IMR-90 (cell line): ENCODE results near the gene MON1A. TPM values are rescaled to one million over a fixed set of nuclear protein-coding genes. Genes with fewer than 3 reads are reported as not detected.
A peak's percentile ranks its signal among the peaks of the same experiment; 100 is the strongest.

ENCODE experiments used
- ATAC-seq: fragments of 200-7000 bp; cut with Tn5 transposase; 2 replicates; pipeline ENCODE4 v1.9.1; 2020; ENCODE audit warnings: low read depth, mild to moderate bottlenecking, moderate library complexity
- BruUV-seq: library from RNA; stranded (reverse); fragments of 400-500 nt; replicated peaks from 2 replicates; lab custom pipeline; 2021; lab: Mats Ljungman, UMichigan
- CTCF ChIA-PET: fragments of 300-600 bp; formaldehyde crosslinking; extraction: SDS; loops from one replicate; lab custom pipeline; 2021; ENCODE audit warnings: antibody characterized with exemption; lab: Yijun Ruan, JAX
- POLR2A ChIA-PET: fragments of 300-600 bp; sonication (Branson Sonifier 250); formaldehyde crosslinking; loops from one replicate; lab custom pipeline; 2022; ENCODE audit warnings: antibody characterized with exemption; ENCODE audit not compliant: unreplicated experiment; lab: Charles Lee
- DNase-seq: peaks from one replicate; pipeline ENCODE4 v3.0.0; 2013
- H2AFZ ChIP-seq: replicated peaks from 2 replicates; pipeline ENCODE3; 2013; ENCODE audit warnings: low read length, mild to moderate bottlenecking; ENCODE audit not compliant: poor library complexity
- H2AK5ac ChIP-seq: 2 replicates; pipeline ENCODE4 v1.6.1; 2013; ENCODE audit warnings: low read depth, low read length, inconsistent platforms
- H2AK9ac ChIP-seq: replicated peaks from 2 replicates; pipeline ENCODE3; 2013; ENCODE audit warnings: mild to moderate bottlenecking, low read depth, low read length, moderate library complexity; ENCODE audit not compliant: poor library complexity
- H2BK120ac ChIP-seq: 2 replicates; pipeline ENCODE4 v1.6.1; 2013; ENCODE audit warnings: low read depth, low read length, inconsistent platforms
- H2BK15ac ChIP-seq: 3 replicates; pipeline ENCODE4 v1.6.1; 2013; ENCODE audit warnings: low read depth, low read length, inconsistent platforms
- H2BK20ac ChIP-seq: 2 replicates; pipeline ENCODE4 v1.6.1; 2013; ENCODE audit warnings: low read depth, mild to moderate bottlenecking, inconsistent platforms, low read length, moderate library complexity
- H2BK5ac ChIP-seq: 2 replicates; pipeline ENCODE4 v1.6.1; 2013; ENCODE audit warnings: mild to moderate bottlenecking, low read depth, low read length, inconsistent platforms; ENCODE audit not compliant: poor library complexity, severe bottlenecking
- H3K14ac ChIP-seq: replicated peaks from 2 replicates; pipeline ENCODE4 v1.6.1; 2013; ENCODE audit warnings: low read depth, low read length, inconsistent platforms
- H3K18ac ChIP-seq: 2 replicates; pipeline ENCODE4 v1.6.1; 2013; ENCODE audit warnings: low read depth, low read length, control low read depth
- H3K23ac ChIP-seq: 2 replicates; pipeline ENCODE4 v1.6.1; 2013; ENCODE audit warnings: low read depth, low read length, inconsistent platforms
- H3K27ac ChIP-seq: 2 replicates; pipeline ENCODE4 v1.5.1; 2013; ENCODE audit warnings: mild to moderate bottlenecking, control low read depth, low read length; ENCODE audit not compliant: insufficient read depth
- H3K27me3 ChIP-seq: 2 replicates; pipeline ENCODE4 v1.6.1; 2013; ENCODE audit warnings: low read length; ENCODE audit not compliant: control insufficient read depth, insufficient read depth
- H3K36me3 ChIP-seq: 2 replicates; pipeline ENCODE4 v1.6.1; 2013; ENCODE audit warnings: low read length, mixed read lengths; ENCODE audit not compliant: control insufficient read depth, insufficient read depth
- H3K4ac ChIP-seq: 2 replicates; pipeline ENCODE4 v1.6.1; 2013; ENCODE audit warnings: low read depth, low read length, inconsistent platforms
- H3K4me1 ChIP-seq: 2 replicates; pipeline ENCODE4 v1.6.1; 2013; ENCODE audit warnings: low read length, mixed read lengths; ENCODE audit not compliant: control insufficient read depth, insufficient read depth
- H3K4me2 ChIP-seq: 2 replicates; pipeline ENCODE4 v1.6.1; 2013; ENCODE audit warnings: low read depth, mild to moderate bottlenecking, control low read depth, low read length, moderate library complexity
- H3K4me3 ChIP-seq: 2 replicates; pipeline ENCODE4 v1.5.1; 2013; ENCODE audit warnings: low read depth, mild to moderate bottlenecking, control low read depth, low read length, moderate library complexity; ENCODE audit not compliant: insufficient read depth
- H3K56ac ChIP-seq: 2 replicates; pipeline ENCODE4 v1.6.1; 2013; ENCODE audit warnings: low read length, inconsistent platforms; ENCODE audit not compliant: insufficient read depth; ENCODE audit errors: extremely low read depth
- H3K79me1 ChIP-seq, 2 experiments: 2 replicates each; pipeline ENCODE4 v1.6.1; 2013; ENCODE audit warnings: low read length in 2 of 2, inconsistent platforms in 1 of 2, low read depth in 1 of 2
- H3K9ac ChIP-seq: 2 replicates; pipeline ENCODE4 v1.6.1; 2013; ENCODE audit warnings: low read depth, low read length, control low read depth
- H3K9me1 ChIP-seq: 2 replicates; pipeline ENCODE4 v1.6.1; 2013; ENCODE audit warnings: low read length, inconsistent platforms; ENCODE audit not compliant: insufficient read depth
- H3K9me3 ChIP-seq: 2 replicates; pipeline ENCODE4 v1.6.1; 2013; ENCODE audit warnings: low read length; ENCODE audit not compliant: control insufficient read depth, insufficient read depth
- H4K20me1 ChIP-seq: 2 replicates; pipeline ENCODE4 v1.6.1; 2013; ENCODE audit warnings: low read length, inconsistent platforms; ENCODE audit not compliant: insufficient read depth
- H4K5ac ChIP-seq: 2 replicates; pipeline ENCODE4 v1.6.1; 2013; ENCODE audit warnings: mild to moderate bottlenecking, low read depth, low read length, control low read depth
- H4K8ac ChIP-seq, 2 experiments: 2 replicates each; pipeline ENCODE4 v1.6.1; 2013; ENCODE audit warnings: low read depth in 2 of 2, low read length in 2 of 2, control low read depth in 1 of 2, inconsistent platforms in 1 of 2
- H4K91ac ChIP-seq: 2 replicates; pipeline ENCODE4 v1.6.1; 2013; ENCODE audit warnings: low read depth, low read length, inconsistent platforms; ENCODE audit not compliant: insufficient read depth
- BHLHE40 ChIP-seq: fragments of 150-350 bp; IDR thresholded peaks from 2 replicates; pipeline ENCODE4 v1.6.1; 2016; ENCODE audit warnings: mild to moderate bottlenecking, low read depth, low read length
- CHD1 ChIP-seq: IDR thresholded peaks from 2 replicates; pipeline ENCODE4 v1.6.1; 2012; ENCODE audit warnings: low read depth, low read length, improper control_type of control experiment
- FOS ChIP-seq: fragments of 150-350 bp; IDR thresholded peaks from 2 replicates; pipeline ENCODE4 v1.6.1; 2016; ENCODE audit warnings: low read depth, low read length
- MAFK ChIP-seq: IDR thresholded peaks from 2 replicates; pipeline ENCODE4 v1.6.1; 2012; ENCODE audit warnings: low read depth, low read length, improper control_type of control experiment
- MAZ ChIP-seq: IDR thresholded peaks from 2 replicates; pipeline ENCODE4 v1.6.1; 2012; ENCODE audit warnings: low read depth, mild to moderate bottlenecking, low read length, improper control_type of control experiment, moderate library complexity, borderline replicate concordance
- MXI1 ChIP-seq: IDR thresholded peaks from 2 replicates; pipeline ENCODE4 v1.6.1; 2012; ENCODE audit warnings: low read depth, mild to moderate bottlenecking, low read length, moderate library complexity, borderline replicate concordance
- NFE2L2 ChIP-seq: fragments of 150-350 bp; IDR thresholded peaks from 2 replicates; pipeline ENCODE4 v1.6.1; 2016; ENCODE audit warnings: low read depth, mild to moderate bottlenecking, low read length
- POLR2A ChIP-seq: IDR thresholded peaks from 2 replicates; pipeline ENCODE4 v1.6.1; 2012; ENCODE audit warnings: mild to moderate bottlenecking, low read depth, low read length
- RAD21 ChIP-seq: IDR thresholded peaks from 2 replicates; pipeline ENCODE4 v1.6.1; 2012; ENCODE audit warnings: low read length, improper control_type of control experiment
- RCOR1 ChIP-seq: IDR thresholded peaks from 2 replicates; pipeline ENCODE4 v1.6.1; 2012; ENCODE audit warnings: mild to moderate bottlenecking, low read length, improper control_type of control experiment; ENCODE audit not compliant: insufficient replicate concordance
- RFX5 ChIP-seq: IDR thresholded peaks from 2 replicates; pipeline ENCODE4 v1.8.0; 2012; ENCODE audit warnings: low read depth, mild to moderate bottlenecking, low read length, moderate library complexity
- WGBS, 2 experiments: methylation state at CpG; one replicate each; pipeline versions ENCODE4 v1.1.5 to v1.1.7; 2013; ENCODE audit warnings: missing lambda C conversion rate in 2 of 2; ENCODE audit not compliant: insufficient read length in 1 of 2; ENCODE audit errors: extremely low coverage in 2 of 2; 5-methylcytosine and 5-hydroxymethylcytosine counted together
- dilution Hi-C: fragments of 300-500 bp; cut with HindIII; formaldehyde crosslinking; loops from one replicate; pipeline ENCODE4 v1.14.3; 2018; ENCODE audit warnings: low sequenced_read_pairs; ENCODE audit not compliant: unreplicated experiment
- in situ Hi-C: fragments of 300-500 bp; cut with MboI; formaldehyde crosslinking; loops from 3 replicates; pipeline ENCODE4 v1.14.3; 2019; ENCODE audit warnings: low sequenced_read_pairs, inconsistent platforms, mixed read lengths
- intact Hi-C: fragments of 100-400 bp; cut with micrococcal nuclease; formaldehyde crosslinking; loops from 2 replicates; pipeline ENCODE4 v1.10.0; 2022
- polyA plus RNA-seq, 3 experiments: library from polyadenylated mRNA; depleted of rRNA; stranded (reverse); fragments of >200 nt; gene quantifications; 2 replicates each; pipeline ENCODE4 v1.2.3, GENCODE V29; 2012; ENCODE audit warnings: low replicate concordance in 1 of 3
- total RNA-seq: library from RNA; depleted of rRNA; stranded (reverse); fragments of >200 nt; gene quantifications from 2 replicates; pipeline ENCODE4 v1.2.3, GENCODE V29; 2012

Gene MON1A
- total and polyA plus RNA-seq, 2 of the 4 experiments (the other 2 are of a cell fraction): 8.2 to 13.5 TPM

- no peak overlapping the region for H3K9ac ChIP-seq
- H3K27me3 ChIP-seq: peaks cover 77% of the 10 kb centered on the region
- no peak overlapping the region for H3K4me2 ChIP-seq
- TF ChIP-seq RFX5 (no peak), NFE2L2 (no peak), BHLHE40 (no peak), MAFK (no peak), RAD21 (no peak), MAZ (no peak), FOS (no peak), RCOR1 (no peak), CHD1 (no peak), MXI1 (no peak), POLR2A (no peak)
- no peak for DNase-seq
- no peak overlapping the region for H2BK15ac ChIP-seq
- peak overlapping the region; percentile 49 for H2AFZ ChIP-seq
- H3K23ac ChIP-seq: no peak overlapping the region
- H4K5ac ChIP-seq: no peak overlapping the region
- POLR2A ChIA-PET: no interaction called here
- no peak overlapping the region for H3K27ac ChIP-seq
- H3K4ac ChIP-seq: no peak overlapping the region
- H3K79me1 ChIP-seq: no peaks in the 10 kb centered on the region
- H3K9me1 ChIP-seq: no peaks in the 10 kb centered on the region
- H4K20me1 ChIP-seq: no peaks in the 10 kb centered on the region
- H4K8ac ChIP-seq: no peak overlapping the region
- CTCF ChIA-PET: no interaction called here
- no peak overlapping the region for H2BK5ac ChIP-seq
- H2BK120ac ChIP-seq: no peak overlapping the region
- H2BK20ac ChIP-seq: no peak overlapping the region
- no peaks in the 10 kb centered on the region for H3K36me3 ChIP-seq
- in situ Hi-C loops (no loop called here), intact Hi-C loops (no loop called here), dilution Hi-C loops (no loop called here)
- no peak overlapping the region for H3K56ac ChIP-seq
- no peaks in the 10 kb centered on the region for H3K9me3 ChIP-seq
- no peaks in the 10 kb centered on the region for H3K4me1 ChIP-seq
- H3K18ac ChIP-seq: no peak overlapping the region
- ATAC-seq: no peak
- H3K14ac ChIP-seq: no peak overlapping the region
- 0% methylated on average over 1 of the region's 23 CpGs; no CpG with 5 or more reads in 1 of the 2 experiments for WGBS, 2 experiments
- no peak overlapping the region for H4K91ac ChIP-seq
- no peak overlapping the region for H3K4me3 ChIP-seq
- H2AK5ac ChIP-seq: no peak overlapping the region
- H2AK9ac ChIP-seq: no peak overlapping the region
- no TSS peak for BruUV-seq
Observed at GRCh38 chr3:49868862-49869466, 60.6 kb downstream of the MON1A start.
